Sigmoid colon (tissue), 4 donors: ENCODE measurements around the gene RYR3.

ENCODE experiments used
- EP300 ChIP-seq, 4 donors: sonication (generic); formaldehyde crosslinking; IDR thresholded peaks; one replicate each; pipeline ENCODE4 v1.6.1; 2017; ENCODE audit warnings: antibody characterized with exemption in 4 of 4
- TF ChIP-seq, protein P1 (sequence below), 4 experiments: fragments of 450-650 bp in 3 of 4; fragments of 200-600 bp in 1 of 4; IDR thresholded peaks; one replicate each; pipeline ENCODE4 v1.5.1; 2016 to 2019; ENCODE audit warnings: antibody characterized with exemption in 4 of 4, mild to moderate bottlenecking in 3 of 4, moderate library complexity in 2 of 4

GRCh38 chr15:33677238-33677830, 366.6 kb downstream of the RYR3 start:
- TF ChIP-seq, protein P1, sequence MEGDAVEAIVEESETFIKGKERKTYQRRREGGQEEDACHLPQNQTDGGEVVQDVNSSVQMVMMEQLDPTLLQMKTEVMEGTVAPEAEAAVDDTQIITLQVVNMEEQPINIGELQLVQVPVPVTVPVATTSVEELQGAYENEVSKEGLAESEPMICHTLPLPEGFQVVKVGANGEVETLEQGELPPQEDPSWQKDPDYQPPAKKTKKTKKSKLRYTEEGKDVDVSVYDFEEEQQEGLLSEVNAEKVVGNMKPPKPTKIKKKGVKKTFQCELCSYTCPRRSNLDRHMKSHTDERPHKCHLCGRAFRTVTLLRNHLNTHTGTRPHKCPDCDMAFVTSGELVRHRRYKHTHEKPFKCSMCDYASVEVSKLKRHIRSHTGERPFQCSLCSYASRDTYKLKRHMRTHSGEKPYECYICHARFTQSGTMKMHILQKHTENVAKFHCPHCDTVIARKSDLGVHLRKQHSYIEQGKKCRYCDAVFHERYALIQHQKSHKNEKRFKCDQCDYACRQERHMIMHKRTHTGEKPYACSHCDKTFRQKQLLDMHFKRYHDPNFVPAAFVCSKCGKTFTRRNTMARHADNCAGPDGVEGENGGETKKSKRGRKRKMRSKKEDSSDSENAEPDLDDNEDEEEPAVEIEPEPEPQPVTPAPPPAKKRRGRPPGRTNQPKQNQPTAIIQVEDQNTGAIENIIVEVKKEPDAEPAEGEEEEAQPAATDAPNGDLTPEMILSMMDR (IDR thresholded peaks at IDR 0.05) = no peak
- no peak for TF ChIP-seq EP300 (IDR thresholded peaks at IDR 0.05)
